ENCODE measurements around the gene GRIK3.
A peak's percentile ranks its signal among the peaks of the same experiment; 100 is the strongest.

Gene GRIK3

DNA sequence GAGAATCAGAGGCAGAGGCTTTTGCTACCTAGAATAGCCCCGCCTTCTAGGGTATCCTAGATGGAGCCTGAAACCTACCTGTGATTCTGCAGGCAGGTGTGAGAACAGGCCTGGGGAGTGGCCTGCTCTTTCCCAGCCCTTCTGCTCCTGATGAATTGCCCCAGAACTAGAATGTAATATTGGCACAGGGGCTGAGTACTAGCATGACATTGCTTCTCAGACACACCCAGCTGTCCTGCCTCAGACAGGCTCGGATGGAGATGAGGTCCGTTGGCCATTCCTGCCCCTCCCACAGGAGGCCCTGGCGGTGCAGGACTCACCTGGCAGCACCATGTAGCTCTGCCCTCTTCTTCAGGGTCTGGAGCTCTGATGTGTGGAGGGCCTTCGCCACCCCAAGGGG is 237.6 kb downstream of the GRIK3 start:
- Histone ChIP-seq H3K27me3 (no peaks in the 10 kb centered on the region), H3K4me1 (no peaks in the 10 kb centered on the region), H3K9me3 (no peaks in the 10 kb centered on the region), H3K4me3 (ENCODE audit: low read depth, low read length) (no peak overlapping the region), H3K36me3 (no peaks in the 10 kb centered on the region)
- TF ChIP-seq, protein P1, sequence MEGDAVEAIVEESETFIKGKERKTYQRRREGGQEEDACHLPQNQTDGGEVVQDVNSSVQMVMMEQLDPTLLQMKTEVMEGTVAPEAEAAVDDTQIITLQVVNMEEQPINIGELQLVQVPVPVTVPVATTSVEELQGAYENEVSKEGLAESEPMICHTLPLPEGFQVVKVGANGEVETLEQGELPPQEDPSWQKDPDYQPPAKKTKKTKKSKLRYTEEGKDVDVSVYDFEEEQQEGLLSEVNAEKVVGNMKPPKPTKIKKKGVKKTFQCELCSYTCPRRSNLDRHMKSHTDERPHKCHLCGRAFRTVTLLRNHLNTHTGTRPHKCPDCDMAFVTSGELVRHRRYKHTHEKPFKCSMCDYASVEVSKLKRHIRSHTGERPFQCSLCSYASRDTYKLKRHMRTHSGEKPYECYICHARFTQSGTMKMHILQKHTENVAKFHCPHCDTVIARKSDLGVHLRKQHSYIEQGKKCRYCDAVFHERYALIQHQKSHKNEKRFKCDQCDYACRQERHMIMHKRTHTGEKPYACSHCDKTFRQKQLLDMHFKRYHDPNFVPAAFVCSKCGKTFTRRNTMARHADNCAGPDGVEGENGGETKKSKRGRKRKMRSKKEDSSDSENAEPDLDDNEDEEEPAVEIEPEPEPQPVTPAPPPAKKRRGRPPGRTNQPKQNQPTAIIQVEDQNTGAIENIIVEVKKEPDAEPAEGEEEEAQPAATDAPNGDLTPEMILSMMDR (IDR thresholded peaks at IDR 0.05; ENCODE audit: low read depth, low read length): no peak
- DNase-seq: no peak

DNA sequence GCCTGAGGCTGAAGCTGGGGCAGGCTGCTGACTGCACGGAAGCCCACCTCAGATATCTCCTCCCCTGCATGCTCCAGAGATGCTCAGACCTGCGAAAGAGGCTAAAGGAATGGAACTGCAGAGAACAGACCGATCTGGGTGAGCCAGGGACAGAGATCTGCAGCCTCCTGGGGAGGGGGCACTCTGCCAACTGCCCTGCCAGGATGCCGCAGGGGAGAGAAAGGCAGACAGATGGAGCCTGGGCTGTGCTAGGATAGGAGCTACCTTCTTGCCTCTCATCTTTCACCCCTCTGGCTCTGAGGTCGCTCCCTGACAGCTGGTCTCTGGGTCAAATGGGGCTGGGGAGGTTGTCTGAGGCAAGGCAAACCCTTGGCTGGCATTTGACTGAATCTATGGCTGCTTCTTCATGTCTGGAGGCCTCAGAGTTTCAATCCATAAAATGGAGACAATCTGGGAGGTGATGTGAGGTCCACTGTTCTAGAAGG is 238.2 kb downstream of the GRIK3 start:
- TF ChIP-seq, protein P1 (IDR thresholded peaks at IDR 0.05; ENCODE audit: low read depth, low read length): no peak
- DNase-seq: peak; percentile 27

DNA sequence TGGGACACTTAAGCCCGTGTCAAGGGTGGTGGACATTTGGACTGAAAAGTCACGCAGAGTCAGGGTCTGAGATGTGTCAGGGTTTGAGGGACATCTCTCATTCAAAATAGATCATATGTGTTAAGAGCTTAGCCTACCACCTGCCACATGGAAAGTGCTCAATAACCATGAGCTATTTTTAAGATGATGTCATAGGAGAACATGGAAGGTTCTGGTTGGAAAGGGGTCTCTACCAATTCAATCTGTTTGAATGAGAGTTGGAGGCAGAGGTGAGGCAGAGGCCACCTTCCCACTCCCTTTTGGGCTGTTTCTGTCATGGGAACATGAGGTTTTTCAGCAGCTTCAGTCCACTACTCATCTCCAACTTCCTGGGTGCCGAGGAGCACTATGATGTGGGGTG is 239.9 kb downstream of the GRIK3 start:
- Histone ChIP-seq H3K36me3 (no peaks in the 10 kb centered on the region), H3K4me3 (ENCODE audit: low read depth, low read length) (no peak overlapping the region), H3K9me3 (no peaks in the 10 kb centered on the region), H3K4me1 (no peaks in the 10 kb centered on the region), H3K27me3 (no peaks in the 10 kb centered on the region)
- TF ChIP-seq, protein P1 (IDR thresholded peaks at IDR 0.05; ENCODE audit: low read depth, low read length): no peak
- no peak for DNase-seq

More for the DNA sequence above, 238.2 kb downstream of the GRIK3 start:
- no peak overlapping the region for H3K4me3 ChIP-seq (ENCODE audit: low read depth, low read length)
- H3K27me3 ChIP-seq: no peaks in the 10 kb centered on the region
- no peaks in the 10 kb centered on the region for H3K36me3 ChIP-seq
- no peaks in the 10 kb centered on the region for H3K4me1 ChIP-seq
- no peaks in the 10 kb centered on the region for H3K9me3 ChIP-seq

DNA sequence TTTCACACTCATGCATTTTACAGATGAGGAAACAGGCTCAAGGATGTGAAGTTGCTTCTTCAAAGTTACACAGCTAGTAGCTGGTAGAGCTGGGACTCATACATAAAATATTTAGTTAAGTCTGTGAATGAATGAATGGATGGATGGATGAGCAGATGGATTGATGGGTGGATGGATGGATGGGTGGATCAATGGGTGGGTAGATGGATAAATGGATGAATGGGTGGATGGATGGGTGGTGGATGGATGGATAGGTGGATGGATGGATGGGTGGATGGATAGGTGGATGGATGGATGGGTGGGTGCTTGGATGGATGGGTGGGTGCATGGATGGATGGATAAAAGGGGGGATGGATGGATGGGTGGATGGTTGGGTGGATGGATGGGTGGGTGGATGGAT is 240.9 kb downstream of the GRIK3 start:
- no peak for DNase-seq
- H3K9me3 ChIP-seq: no peaks in the 10 kb centered on the region
- no peaks in the 10 kb centered on the region for H3K36me3 ChIP-seq
- H3K4me3 ChIP-seq (ENCODE audit: low read depth, low read length): no peak overlapping the region
- no peaks in the 10 kb centered on the region for H3K4me1 ChIP-seq
- no peaks in the 10 kb centered on the region for H3K27me3 ChIP-seq
- TF ChIP-seq, protein P1 (IDR thresholded peaks at IDR 0.05; ENCODE audit: low read depth, low read length): no peak

DNA sequence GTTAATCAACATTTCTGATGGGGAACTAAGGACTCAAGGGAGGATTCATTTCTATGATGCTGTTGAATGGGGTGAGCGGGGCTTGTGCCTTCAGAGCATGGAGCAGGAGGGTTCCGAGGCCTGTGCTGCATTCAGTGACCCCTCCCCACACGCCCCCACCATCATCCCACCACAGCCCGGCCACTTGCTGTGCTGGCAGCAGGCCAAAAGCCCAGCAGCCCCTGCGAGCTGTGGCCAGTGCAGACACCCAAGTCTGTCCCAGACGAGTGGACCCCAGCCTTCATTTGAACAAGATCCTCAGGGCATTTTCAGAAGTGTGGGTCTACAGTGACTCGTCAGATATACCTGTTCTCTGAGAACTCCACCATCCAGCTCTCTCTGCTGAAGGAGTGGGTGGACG is 242.0 kb downstream of the GRIK3 start:
- H3K36me3 ChIP-seq: no peaks in the 10 kb centered on the region
- H3K9me3 ChIP-seq: no peaks in the 10 kb centered on the region
- no peaks in the 10 kb centered on the region for H3K4me1 ChIP-seq
- no peak for DNase-seq
- TF ChIP-seq, protein P1 (IDR thresholded peaks at IDR 0.05; ENCODE audit: low read depth, low read length): no peak
- no peaks in the 10 kb centered on the region for H3K27me3 ChIP-seq
- no peak overlapping the region for H3K4me3 ChIP-seq (ENCODE audit: low read depth, low read length)

DNA sequence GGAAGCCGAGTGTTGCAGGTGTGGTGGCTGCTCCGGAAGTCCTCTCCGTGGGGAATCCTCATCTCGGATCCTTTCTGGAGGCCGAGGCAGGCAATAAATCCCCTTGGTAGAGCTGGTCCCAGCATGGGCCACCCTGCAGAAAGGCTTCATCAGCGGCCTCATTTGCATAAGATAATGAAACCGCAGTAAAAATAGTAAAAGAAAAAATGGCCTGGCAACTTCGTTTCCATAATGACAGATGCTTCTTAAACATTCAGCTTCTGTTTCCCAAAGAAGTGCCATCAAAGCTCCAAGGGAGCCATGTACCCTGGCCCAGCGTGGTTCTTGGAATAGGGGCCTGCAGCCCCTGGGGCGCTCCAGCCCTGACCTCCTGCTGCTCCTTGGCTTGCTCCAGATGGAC is 244.1 kb downstream of the GRIK3 start:
- Histone ChIP-seq H3K36me3 (no peaks in the 10 kb centered on the region), H3K9me3 (no peaks in the 10 kb centered on the region), H3K4me1 (peaks cover 3% of the 10 kb centered on the region), H3K27me3 (no peaks in the 10 kb centered on the region), H3K4me3 (ENCODE audit: low read depth, low read length) (no peak overlapping the region)
- DNase-seq: no peak
- TF ChIP-seq, protein P1 (IDR thresholded peaks at IDR 0.05; ENCODE audit: low read depth, low read length): no peak
